ENCODE results near the gene SOX21.
"Not testable (repeated sequence)": the region's sequence is repeated elsewhere in the genome, so short reads cannot be mapped to it uniquely, and the experiment has no call there.

DNA sequence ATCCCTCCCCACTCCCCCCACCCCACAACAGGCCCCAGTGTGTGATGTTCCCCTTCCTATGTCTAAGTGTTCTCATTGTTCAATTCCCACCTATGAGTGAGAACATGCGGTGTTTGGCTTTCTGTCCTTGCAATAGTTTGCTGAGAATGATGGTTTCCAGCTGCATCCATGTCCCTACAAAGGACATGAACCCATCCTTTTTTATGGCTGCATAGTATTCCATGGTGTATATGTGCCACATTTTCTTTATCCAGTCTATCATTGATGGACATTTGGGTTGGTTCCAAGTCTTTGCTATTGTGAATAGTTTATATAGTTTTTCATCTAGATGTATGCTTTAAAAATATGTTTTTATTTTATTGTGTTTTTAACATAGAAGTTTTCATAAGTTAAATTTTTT is 6.4 kb upstream of the SOX21 start:
- TF ChIP-seq, protein P1, sequence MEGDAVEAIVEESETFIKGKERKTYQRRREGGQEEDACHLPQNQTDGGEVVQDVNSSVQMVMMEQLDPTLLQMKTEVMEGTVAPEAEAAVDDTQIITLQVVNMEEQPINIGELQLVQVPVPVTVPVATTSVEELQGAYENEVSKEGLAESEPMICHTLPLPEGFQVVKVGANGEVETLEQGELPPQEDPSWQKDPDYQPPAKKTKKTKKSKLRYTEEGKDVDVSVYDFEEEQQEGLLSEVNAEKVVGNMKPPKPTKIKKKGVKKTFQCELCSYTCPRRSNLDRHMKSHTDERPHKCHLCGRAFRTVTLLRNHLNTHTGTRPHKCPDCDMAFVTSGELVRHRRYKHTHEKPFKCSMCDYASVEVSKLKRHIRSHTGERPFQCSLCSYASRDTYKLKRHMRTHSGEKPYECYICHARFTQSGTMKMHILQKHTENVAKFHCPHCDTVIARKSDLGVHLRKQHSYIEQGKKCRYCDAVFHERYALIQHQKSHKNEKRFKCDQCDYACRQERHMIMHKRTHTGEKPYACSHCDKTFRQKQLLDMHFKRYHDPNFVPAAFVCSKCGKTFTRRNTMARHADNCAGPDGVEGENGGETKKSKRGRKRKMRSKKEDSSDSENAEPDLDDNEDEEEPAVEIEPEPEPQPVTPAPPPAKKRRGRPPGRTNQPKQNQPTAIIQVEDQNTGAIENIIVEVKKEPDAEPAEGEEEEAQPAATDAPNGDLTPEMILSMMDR (IDR thresholded peaks at IDR 0.05) = not testable (repeated sequence)
- TF ChIP-seq EZH2 (IDR thresholded peaks at IDR 0.05; ENCODE audit: borderline replicate concordance, insufficient read depth, low read depth, low read length, poor library complexity, severe bottlenecking) = not testable (repeated sequence)
